HepG2 (cell line): ENCODE results near the gene B4GALT2. TPM values are rescaled to one million over a fixed set of nuclear protein-coding genes. Genes with fewer than 3 reads are reported as not detected.

ENCODE experiments used
- ATF5 ChIP-seq: sonication (generic); formaldehyde crosslinking; IDR thresholded peaks from 2 replicates; pipeline ENCODE4 v1.4.0; 2020; ENCODE audit warnings: mild to moderate bottlenecking, low read depth, missing genetic modification reagents
- FOXA3 ChIP-seq: IDR thresholded peaks from 2 replicates; pipeline ENCODE4 v1.6.1; 2016; ENCODE audit warnings: missing genetic modification reagents, missing compliant biosample characterization
- GTF3A ChIP-seq: sonication (generic); formaldehyde crosslinking; conservative IDR thresholded peaks from 2 replicates; pipeline ENCODE4 v1.4.0; 2020; ENCODE audit warnings: mild to moderate bottlenecking, missing genetic modification reagents
- MED13 ChIP-seq: sonication (generic); formaldehyde crosslinking; IDR thresholded peaks from 2 replicates; pipeline ENCODE4 v1.5.0; 2020; ENCODE audit warnings: missing genetic modification reagents
- MED8 ChIP-seq: sonication (generic); formaldehyde crosslinking; IDR thresholded peaks from 2 replicates; pipeline ENCODE4 v1.8.1; 2023; ENCODE audit warnings: mild to moderate bottlenecking, missing genetic modification reagents; ENCODE audit not compliant: insufficient replicate concordance
- RERE ChIP-seq: IDR thresholded peaks from 2 replicates; pipeline ENCODE4 v1.6.1; 2016; ENCODE audit warnings: low read depth, missing genetic modification reagents, missing compliant biosample characterization
- RFX3 ChIP-seq: IDR thresholded peaks from 2 replicates; pipeline ENCODE4 v1.6.1; 2016; ENCODE audit warnings: missing biosample characterization, missing genetic modification reagents
- RFXANK ChIP-seq: IDR thresholded peaks from 2 replicates; pipeline ENCODE4 v1.6.1; 2016
- XRCC5 ChIP-seq: fragments of 200-400 bp; formaldehyde crosslinking; optimal IDR thresholded peaks from 2 replicates; pipeline ENCODE3; 2017; ENCODE audit warnings: mild to moderate bottlenecking, low read length
- ZBTB7B ChIP-seq: sonication (generic); formaldehyde crosslinking; IDR thresholded peaks from 2 replicates; pipeline ENCODE4 v1.4.0; 2020; ENCODE audit warnings: missing genetic modification reagents
- ZNF558 ChIP-seq: sonication (generic); formaldehyde crosslinking; IDR thresholded peaks from 2 replicates; pipeline ENCODE4 v1.9.0; 2022; ENCODE audit warnings: mild to moderate bottlenecking, missing genetic modification reagents, borderline replicate concordance
- ZNF567 ChIP-seq: sonication (generic); formaldehyde crosslinking; IDR thresholded peaks from 2 replicates; pipeline ENCODE4 v1.8.1; 2023; ENCODE audit warnings: mild to moderate bottlenecking, missing genetic modification reagents, borderline replicate concordance
- ZNF768 ChIP-seq: sonication (generic); formaldehyde crosslinking; IDR thresholded peaks from 2 replicates; pipeline ENCODE4 v1.4.0; 2020; ENCODE audit warnings: missing genetic modification reagents
- ZSCAN29 ChIP-seq: sonication (generic); formaldehyde crosslinking; conservative IDR thresholded peaks from 2 replicates; pipeline ENCODE4 v1.4.0; 2020; ENCODE audit warnings: mild to moderate bottlenecking, missing genetic modification reagents
- ZSCAN9 ChIP-seq: IDR thresholded peaks from 2 replicates; pipeline ENCODE4 v1.6.1; 2016; ENCODE audit warnings: borderline replicate concordance
- polyA plus RNA-seq, 8 experiments: library from polyadenylated mRNA; depleted of rRNA in 3 of 8; stranded (reverse) in 7 of 8; unstranded in 1 of 8; fragments of >200 nt; fragmentation: Illumina TruSeq in 4 of 8; extraction: Trizol in 4 of 8; gene quantifications; 2 replicates each; pipeline versions ENCODE4 v1.2.1 to v1.2.3, GENCODE V29; 2011 to 2016; ENCODE audit warnings: low read depth in 4 of 8, missing spikeins in 1 of 8, mixed read lengths in 1 of 8; ENCODE audit not compliant: insufficient read depth in 1 of 8
- total RNA-seq, 5 experiments: library from RNA; depleted of rRNA; stranded (reverse); fragments of >200 nt; fragmentation: Illumina TruSeq; extraction: Trizol; gene quantifications; 2 replicates each; pipeline ENCODE4 v1.2.3, GENCODE V29; 2016; ENCODE audit warnings: low read depth in 1 of 5
- TF ChIP-seq, protein P1 (sequence below): sonication (generic); IDR thresholded peaks from 2 replicates; pipeline ENCODE4 v1.6.1; 2016; ENCODE audit warnings: low read depth, borderline replicate concordance
- TF ChIP-seq, protein P2 (sequence below): sonication (generic); formaldehyde crosslinking; IDR thresholded peaks from 2 replicates; pipeline ENCODE4 v1.8.0; 2022; ENCODE audit warnings: missing genetic modification reagents, mild to moderate bottlenecking, moderate library complexity, borderline replicate concordance
- TF ChIP-seq, protein P3 (sequence below): sonication (generic); formaldehyde crosslinking; IDR thresholded peaks from 2 replicates; pipeline ENCODE4 v1.4.0; 2020; ENCODE audit warnings: missing genetic modification reagents
- TF ChIP-seq, protein P4 (sequence below): sonication (generic); formaldehyde crosslinking; IDR thresholded peaks from 2 replicates; pipeline ENCODE4 v1.5.0; 2020; ENCODE audit warnings: missing genetic modification reagents

Gene B4GALT2
- total and polyA plus RNA-seq, 2 of the 13 experiments (the other 11 are each of a cell fraction or from before 2014, with no cell fraction given): 41.9 to 78.0 TPM

DNA sequence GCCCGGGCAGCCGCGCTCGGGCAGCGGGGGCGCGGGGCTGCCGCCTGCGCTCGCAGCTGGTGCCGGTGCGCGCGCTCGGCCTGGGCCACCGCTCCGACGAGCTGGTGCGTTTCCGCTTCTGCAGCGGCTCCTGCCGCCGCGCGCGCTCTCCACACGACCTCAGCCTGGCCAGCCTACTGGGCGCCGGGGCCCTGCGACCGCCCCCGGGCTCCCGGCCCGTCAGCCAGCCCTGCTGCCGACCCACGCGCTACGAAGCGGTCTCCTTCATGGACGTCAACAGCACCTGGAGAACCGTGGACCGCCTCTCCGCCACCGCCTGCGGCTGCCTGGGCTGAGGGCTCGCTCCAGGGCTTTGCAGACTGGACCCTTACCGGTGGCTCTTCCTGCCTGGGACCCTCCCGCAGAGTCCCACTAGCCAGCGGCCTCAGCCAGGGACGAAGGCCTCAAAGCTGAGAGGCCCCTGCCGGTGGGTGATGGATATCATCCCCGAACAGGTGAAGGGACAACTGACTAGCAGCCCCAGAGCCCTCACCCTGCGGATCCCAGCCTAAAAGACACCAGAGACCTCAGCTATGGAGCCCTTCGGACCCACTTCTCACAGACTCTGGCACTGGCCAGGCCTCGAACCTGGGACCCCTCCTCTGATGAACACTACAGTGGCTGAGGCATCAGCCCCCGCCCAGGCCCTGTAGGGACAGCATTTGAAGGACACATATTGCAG lies 42.4 kb upstream of the B4GALT2 start (continued):
- TF ChIP-seq MED13 (no peak), FOXA3 (CRISPR knock-in tag) (no peak), RFXANK (CRISPR knock-in tag) (no peak), ZSCAN9 (CRISPR knock-in tag) (no peak), RFX3 (no peak), GTF3A (CRISPR knock-in tag) (no peak), ZNF768 (peak; percentile 42; the same call in 1 of the 2 replicates), RERE (CRISPR knock-in tag) (no peak), ZNF567 (CRISPR knock-in tag) (0 out of 2 replicates have a peak, but pooled peaks have one; percentile 52), ZSCAN29 (CRISPR knock-in tag) (0 out of 2 replicates have a peak, but pooled peaks have one; percentile 62), XRCC5 (peak; percentile 74), ZBTB7B (CRISPR knock-in tag) (peak; percentile 61; the same call in 1 of the 2 replicates), ATF5 (CRISPR knock-in tag) (no peak), ZNF558 (CRISPR knock-in tag) (no peak), MED8 (CRISPR knock-in tag) (no peak)
- TF ChIP-seq, protein P1, sequence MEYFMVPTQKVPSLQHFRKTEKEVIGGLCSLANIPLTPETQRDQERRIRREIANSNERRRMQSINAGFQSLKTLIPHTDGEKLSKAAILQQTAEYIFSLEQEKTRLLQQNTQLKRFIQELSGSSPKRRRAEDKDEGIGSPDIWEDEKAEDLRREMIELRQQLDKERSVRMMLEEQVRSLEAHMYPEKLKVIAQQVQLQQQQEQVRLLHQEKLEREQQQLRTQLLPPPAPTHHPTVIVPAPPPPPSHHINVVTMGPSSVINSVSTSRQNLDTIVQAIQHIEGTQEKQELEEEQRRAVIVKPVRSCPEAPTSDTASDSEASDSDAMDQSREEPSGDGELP: no peak
- TF ChIP-seq, protein P2, sequence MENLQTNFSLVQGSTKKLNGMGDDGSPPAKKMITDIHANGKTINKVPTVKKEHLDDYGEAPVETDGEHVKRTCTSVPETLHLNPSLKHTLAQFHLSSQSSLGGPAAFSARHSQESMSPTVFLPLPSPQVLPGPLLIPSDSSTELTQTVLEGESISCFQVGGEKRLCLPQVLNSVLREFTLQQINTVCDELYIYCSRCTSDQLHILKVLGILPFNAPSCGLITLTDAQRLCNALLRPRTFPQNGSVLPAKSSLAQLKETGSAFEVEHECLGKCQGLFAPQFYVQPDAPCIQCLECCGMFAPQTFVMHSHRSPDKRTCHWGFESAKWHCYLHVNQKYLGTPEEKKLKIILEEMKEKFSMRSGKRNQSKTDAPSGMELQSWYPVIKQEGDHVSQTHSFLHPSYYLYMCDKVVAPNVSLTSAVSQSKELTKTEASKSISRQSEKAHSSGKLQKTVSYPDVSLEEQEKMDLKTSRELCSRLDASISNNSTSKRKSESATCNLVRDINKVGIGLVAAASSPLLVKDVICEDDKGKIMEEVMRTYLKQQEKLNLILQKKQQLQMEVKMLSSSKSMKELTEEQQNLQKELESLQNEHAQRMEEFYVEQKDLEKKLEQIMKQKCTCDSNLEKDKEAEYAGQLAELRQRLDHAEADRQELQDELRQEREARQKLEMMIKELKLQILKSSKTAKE (CRISPR knock-in tag): no peak
- TF ChIP-seq, protein P3, sequence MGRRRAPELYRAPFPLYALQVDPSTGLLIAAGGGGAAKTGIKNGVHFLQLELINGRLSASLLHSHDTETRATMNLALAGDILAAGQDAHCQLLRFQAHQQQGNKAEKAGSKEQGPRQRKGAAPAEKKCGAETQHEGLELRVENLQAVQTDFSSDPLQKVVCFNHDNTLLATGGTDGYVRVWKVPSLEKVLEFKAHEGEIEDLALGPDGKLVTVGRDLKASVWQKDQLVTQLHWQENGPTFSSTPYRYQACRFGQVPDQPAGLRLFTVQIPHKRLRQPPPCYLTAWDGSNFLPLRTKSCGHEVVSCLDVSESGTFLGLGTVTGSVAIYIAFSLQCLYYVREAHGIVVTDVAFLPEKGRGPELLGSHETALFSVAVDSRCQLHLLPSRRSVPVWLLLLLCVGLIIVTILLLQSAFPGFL (CRISPR knock-in tag): no peak
- TF ChIP-seq, protein P4, sequence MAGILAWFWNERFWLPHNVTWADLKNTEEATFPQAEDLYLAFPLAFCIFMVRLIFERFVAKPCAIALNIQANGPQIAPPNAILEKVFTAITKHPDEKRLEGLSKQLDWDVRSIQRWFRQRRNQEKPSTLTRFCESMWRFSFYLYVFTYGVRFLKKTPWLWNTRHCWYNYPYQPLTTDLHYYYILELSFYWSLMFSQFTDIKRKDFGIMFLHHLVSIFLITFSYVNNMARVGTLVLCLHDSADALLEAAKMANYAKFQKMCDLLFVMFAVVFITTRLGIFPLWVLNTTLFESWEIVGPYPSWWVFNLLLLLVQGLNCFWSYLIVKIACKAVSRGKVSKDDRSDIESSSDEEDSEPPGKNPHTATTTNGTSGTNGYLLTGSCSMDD (CRISPR knock-in tag): no peak
